ENCODE results near the gene TCERG1.
A peak's percentile ranks its signal among the peaks of the same experiment; 100 is the strongest.

Gene TCERG1

GRCh38 chr5:146446861-146447733, at the start of gene TCERG1:
TCERG1 (plus strand) TSS chr5:146447333; CDS start chr5:146447350, 17 bp downstream.
- peak; percentile 97 for DNase-seq (ENCODE audit: low read depth)

- no peak for DNase-seq (ENCODE audit: low read depth)
These were observed 48.3 kb upstream of the TCERG1 start for GRCh38 chr5:146398826-146399225.

GRCh38 chr5:146399481-146399880, 47.7 kb upstream of the TCERG1 start:
- no peak for DNase-seq (ENCODE audit: low read depth)

- DNase-seq (ENCODE audit: low read depth): no peak
These were observed 46.9 kb upstream of the TCERG1 start for GRCh38 chr5:146400201-146400600.

DNA sequence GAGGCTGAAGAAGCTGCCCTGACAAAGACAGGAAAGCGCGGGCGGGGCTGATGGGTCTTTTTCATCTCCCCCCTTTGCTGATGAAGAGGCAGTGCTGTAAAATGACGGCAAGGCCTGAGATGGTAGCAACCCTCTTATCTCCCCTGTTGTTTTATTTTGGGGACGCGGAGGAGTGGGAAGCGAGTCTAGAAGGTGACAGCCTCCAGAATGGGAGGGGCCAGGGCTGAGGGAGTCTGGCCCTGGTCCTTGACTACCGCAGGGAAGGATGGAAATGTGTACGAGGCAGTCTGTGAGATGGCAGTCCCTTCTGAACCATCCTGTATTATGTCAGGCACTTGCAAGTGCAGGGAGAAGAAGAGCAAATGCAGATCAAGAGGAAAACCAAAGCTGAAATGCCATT, 46.1 kb upstream of the TCERG1 start:
- no peak for DNase-seq (ENCODE audit: low read depth)

- DNase-seq (ENCODE audit: low read depth): no peak
These were observed 44.2 kb upstream of the TCERG1 start for GRCh38 chr5:146402949-146403348.

DNA sequence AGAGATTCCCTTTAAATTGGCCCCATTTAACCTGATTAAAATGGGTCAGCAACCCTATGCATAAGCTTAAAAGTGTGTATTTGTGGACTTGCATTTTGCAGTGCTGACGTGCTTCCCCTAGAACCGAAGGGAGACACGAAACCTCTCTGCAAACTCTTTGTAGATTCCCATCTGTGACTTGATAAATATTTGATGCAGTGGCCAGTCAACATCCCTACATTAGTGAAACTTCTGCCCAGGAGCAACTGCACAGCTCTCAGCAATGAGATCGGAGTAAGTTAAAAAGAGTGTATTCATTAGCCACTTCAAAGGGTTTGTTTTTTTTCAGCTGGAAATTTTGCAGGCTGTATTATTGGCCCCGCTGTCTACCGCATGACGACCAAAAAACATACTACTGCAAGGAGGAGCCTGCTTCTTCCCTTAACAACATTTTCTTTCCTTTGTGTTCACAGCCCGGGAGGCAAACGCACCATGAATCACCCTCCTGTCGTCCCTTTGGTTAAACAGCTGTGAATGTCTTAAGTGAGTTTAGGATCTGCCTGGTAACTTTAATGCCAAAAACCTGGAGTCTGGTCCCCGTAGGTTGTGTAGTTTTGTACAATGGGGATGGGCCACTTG, 38.0 kb upstream of the TCERG1 start:
- DNase-seq (ENCODE audit: low read depth): no peak

DNA sequence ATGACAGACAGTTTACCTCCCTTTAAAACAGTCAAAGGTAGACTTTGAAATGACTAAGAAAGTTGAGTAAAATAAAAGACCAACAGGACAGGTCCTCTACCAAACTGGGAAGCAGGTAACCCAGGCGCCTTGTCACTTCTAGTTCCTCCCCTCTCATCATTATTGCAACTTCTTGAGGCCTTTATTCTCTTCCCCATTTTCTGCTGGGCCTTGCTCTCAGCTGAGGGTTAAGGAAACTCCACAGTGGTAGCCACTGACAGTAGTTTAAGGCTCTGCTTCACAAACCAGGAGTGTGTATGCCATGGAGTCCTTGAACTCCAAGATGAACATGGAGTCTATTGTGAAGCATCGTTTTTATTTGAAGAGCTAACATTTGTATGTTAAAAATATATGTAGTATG, 36.9 kb upstream of the TCERG1 start:
- DNase-seq (ENCODE audit: low read depth): no peak

DNA sequence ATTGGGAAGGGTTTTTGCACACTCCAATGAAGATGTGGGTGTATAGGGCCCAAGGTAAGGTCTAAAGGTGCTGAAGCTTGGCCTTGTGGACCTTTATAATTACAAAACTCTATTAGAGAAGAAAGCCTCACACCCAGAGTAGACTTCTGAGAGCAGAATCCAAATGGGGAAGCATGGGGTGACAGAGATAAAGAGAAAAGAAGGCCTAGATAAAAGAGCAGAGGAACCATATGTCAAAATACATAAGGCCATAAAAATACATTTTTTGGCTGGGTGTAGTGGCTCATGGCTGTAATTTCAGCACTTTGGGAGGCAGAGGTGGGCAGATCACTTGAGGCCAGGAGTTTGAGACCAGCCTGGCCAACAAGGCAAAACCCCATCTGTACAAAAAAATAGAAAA, 27.4 kb upstream of the TCERG1 start:
- no peak for DNase-seq (ENCODE audit: low read depth)

- DNase-seq (ENCODE audit: low read depth): no peak
These were observed 22.1 kb upstream of the TCERG1 start for GRCh38 chr5:146425023-146425422.

DNA sequence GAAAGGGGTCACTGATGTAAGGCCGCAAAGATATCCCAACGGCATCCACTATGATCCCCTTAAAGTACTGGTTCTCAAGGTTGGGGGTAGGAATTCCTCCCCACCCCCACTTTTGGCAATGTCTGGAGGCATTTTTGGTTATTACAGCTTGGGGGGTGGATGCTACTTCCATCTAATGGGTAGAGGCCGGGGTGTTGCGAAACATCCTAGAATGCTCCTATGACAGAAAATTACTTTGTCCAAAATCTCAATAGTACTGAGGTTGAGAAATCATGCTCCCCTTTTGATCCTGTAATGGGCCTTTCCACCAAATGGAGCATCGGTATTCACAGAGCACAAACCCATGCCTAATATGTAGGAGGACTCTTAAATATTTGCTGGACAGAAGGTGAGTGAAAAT, 20.8 kb upstream of the TCERG1 start:
- no peak for DNase-seq (ENCODE audit: low read depth)

- DNase-seq (ENCODE audit: low read depth): no peak
These were observed 20.1 kb upstream of the TCERG1 start for GRCh38 chr5:146426853-146427618.

- no peak for DNase-seq (ENCODE audit: low read depth)
These were observed 19.5 kb upstream of the TCERG1 start for GRCh38 chr5:146427619-146427997.

- no peak for DNase-seq (ENCODE audit: low read depth)
These were observed 18.5 kb upstream of the TCERG1 start for GRCh38 chr5:146428658-146429057.

- DNase-seq (ENCODE audit: low read depth): no peak
These were observed 6.8 kb upstream of the TCERG1 start for GRCh38 chr5:146440353-146440752.

DNA sequence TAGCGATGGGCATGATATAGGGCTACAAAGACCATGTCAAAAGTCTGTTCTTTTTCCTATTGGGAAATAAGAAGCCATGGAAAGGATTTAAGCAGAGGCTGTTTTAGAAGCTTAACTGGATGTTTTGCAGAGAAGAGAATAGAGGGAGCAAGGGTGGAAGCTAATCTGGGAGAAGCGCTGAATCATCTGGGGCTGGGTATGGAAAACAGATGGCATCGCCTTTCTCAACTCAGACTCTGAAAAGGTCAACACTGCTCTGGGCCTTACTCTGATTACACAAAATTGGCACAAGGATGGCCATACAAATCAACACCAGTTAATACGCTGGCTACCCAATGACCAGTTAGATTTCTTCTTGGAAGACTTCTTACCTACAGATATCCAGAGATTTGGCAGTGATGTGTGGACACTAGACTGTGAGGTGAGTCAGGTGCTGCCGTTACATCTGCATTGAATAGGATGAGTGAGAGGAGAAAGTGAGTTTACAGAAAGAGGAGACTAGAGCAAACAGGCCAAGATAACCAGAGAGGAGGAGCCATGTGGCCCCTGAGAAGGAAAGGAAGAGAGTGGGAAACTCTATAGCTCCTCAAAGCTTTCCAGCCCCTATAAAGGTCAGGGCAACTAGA, 6.2 kb upstream of the TCERG1 start:
- DNase-seq (ENCODE audit: low read depth): no peak

DNA sequence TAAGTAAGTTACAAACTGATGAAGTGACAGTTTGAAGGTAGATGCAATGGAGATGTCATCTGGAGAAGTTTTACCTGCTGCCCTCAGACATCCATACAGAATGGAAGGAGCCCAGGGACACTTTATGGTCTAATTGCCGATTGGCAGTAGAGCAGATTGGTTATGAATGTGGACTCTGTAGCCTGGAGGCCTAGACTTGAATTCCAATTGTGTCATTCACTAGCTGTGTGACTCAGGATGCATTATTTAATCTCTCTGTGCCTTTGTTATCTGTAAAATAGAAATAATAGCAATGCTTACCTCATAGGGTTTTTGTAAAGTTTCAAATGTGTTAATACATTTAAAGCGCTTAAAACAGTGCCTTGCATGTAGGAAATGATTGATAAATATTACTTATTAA, 5.2 kb upstream of the TCERG1 start:
- DNase-seq (ENCODE audit: low read depth): no peak

GRCh38 chr5:146447734-146448380, 724 bp downstream of the TCERG1 start:
- DNase-seq (ENCODE audit: low read depth): no peak

DNA sequence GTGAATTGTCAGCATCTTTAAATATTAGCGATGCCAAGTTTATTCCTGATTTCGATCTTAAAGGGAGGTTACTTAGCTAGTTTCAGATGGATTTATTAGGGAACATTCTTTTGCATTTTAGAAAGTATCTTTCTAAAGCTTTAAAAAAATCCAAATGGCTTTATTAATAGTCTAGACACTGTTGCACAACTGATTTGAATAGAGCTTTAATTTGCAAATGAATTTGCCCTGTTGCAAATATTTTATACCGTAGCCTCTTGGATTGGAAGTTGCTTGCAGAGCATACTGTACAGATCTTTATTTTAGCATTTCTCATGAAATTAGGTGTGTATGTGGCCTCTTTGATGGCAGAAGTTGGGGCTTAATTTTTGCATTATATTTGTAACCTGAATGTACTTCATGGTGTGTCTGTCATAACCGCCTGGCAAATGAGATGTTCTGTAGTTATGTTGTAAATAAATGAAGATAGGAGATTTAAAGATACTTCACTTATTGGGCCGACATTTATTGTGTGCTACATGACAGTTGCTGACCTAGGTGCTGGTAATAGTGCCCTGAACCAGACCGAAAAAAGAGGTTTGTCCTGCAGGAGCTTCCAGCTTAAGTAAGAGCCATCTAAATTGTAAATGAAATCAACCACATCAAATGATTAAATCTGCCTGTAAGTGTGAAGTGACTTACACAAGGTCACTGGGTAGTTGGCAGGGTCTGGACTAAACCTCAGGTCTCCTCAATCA, 1.8 kb downstream of the TCERG1 start:
- no peak for DNase-seq (ENCODE audit: low read depth)

GRCh38 chr5:146450002-146450401, 2.9 kb downstream of the TCERG1 start:
- DNase-seq (ENCODE audit: low read depth): no peak

DNA sequence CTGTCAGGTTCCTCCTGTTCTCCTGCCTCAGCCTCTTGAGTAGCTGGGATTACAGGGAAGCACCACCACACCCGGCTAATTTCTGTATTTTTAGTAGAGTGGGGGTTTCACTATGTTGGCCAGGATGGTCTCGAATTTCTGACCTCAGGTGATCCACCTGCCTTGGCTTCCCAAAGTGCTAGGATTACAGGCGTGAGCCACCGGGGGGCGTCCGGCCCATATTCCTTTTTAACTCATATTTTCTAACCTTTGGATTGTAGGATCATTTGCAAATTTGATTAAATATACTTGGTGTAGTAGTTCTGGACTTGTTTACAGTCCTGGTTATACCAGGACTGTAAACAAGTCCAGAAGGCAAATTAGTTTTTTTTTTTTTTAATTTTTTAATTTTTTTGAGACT, 4.3 kb downstream of the TCERG1 start:
- DNase-seq (ENCODE audit: low read depth): no peak
